Neural progenitor cell (in vitro differentiated cells): Measurements from ENCODE around the gene RAX2.

Source experiments
- EZH2phosphoT487 ChIP-seq: fragments of 200-600 bp; sonication (generic); IDR thresholded peaks from 2 replicates; pipeline ENCODE4 v1.6.1; 2017; ENCODE audit warnings: antibody characterized with exemption
- TF ChIP-seq, protein P1 (sequence below): fragments of 200-600 bp; sonication (generic); IDR thresholded peaks from 2 replicates; pipeline ENCODE4 v1.5.1; 2017; ENCODE audit warnings: antibody characterized with exemption, mild to moderate bottlenecking

DNA sequence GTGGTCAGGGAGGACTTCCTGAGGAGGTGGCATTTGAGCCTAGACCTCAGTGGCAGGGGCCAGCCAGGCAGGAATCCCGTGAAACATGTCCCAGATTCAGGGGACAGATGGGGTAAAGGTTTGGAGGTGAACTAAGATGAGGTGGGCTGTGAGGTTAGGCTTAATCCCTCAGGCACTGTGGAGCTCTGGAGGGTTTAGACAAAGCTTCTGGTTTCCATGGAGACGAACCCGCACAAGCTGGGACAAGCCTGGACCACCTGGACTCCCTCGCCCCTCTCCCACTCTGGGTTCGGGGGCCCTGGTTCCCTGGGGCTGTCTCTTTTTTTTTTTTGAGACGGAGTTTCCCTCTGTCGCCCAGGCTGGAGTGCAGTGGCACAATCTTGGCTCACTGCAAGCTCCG, 48.1 kb downstream of the RAX2 start:
- TF ChIP-seq, protein P1, sequence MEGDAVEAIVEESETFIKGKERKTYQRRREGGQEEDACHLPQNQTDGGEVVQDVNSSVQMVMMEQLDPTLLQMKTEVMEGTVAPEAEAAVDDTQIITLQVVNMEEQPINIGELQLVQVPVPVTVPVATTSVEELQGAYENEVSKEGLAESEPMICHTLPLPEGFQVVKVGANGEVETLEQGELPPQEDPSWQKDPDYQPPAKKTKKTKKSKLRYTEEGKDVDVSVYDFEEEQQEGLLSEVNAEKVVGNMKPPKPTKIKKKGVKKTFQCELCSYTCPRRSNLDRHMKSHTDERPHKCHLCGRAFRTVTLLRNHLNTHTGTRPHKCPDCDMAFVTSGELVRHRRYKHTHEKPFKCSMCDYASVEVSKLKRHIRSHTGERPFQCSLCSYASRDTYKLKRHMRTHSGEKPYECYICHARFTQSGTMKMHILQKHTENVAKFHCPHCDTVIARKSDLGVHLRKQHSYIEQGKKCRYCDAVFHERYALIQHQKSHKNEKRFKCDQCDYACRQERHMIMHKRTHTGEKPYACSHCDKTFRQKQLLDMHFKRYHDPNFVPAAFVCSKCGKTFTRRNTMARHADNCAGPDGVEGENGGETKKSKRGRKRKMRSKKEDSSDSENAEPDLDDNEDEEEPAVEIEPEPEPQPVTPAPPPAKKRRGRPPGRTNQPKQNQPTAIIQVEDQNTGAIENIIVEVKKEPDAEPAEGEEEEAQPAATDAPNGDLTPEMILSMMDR, result no peak
- no peak for TF ChIP-seq EZH2phosphoT487
